Esophagus squamous epithelium (tissue), 5 donors: Measurements from ENCODE around the gene OPHN1. TPM values are rescaled to one million over a fixed set of nuclear protein-coding genes. Genes with fewer than 3 reads are reported as not detected.

Source experiments
- DNase-seq: peaks from one replicate; lab custom pipeline; 2025; lab: John Stamatoyannopoulos, UW
- H3K27ac ChIP-seq, 4 donors: fragments of 200-600 bp; sonication (generic); one replicate each; pipeline ENCODE4 v1.5.1; 2016 to 2019; ENCODE audit warnings: mild to moderate bottlenecking in 1 of 4
- H3K27me3 ChIP-seq, 4 donors: fragments of 200-600 bp; sonication (generic); 1 replicate in 3 of 4; 2 replicates in 1 of 4; pipeline versions ENCODE4 v1.5.1 to v1.6.0; 2017 to 2021; ENCODE audit warnings: antibody characterized with exemption in 1 of 4
- H3K36me3 ChIP-seq, 3 donors: fragments of 200-600 bp; sonication (generic); one replicate each; pipeline ENCODE4 v1.5.1; 2016 to 2019
- H3K4me1 ChIP-seq, 3 donors: fragments of 200-600 bp; sonication (generic); one replicate each; pipeline ENCODE4 v1.5.1; 2017 to 2019
- H3K4me3 ChIP-seq, 4 donors: fragments of 200-600 bp; sonication (generic); 1 replicate in 3 of 4; 2 replicates in 1 of 4; pipeline ENCODE4 v1.5.1; 2016 to 2019; ENCODE audit warnings: mild to moderate bottlenecking in 2 of 4, moderate library complexity in 1 of 4
- H3K9me3 ChIP-seq, 3 donors: fragments of 200-600 bp; sonication (generic); one replicate each; pipeline ENCODE4 v1.5.1; 2016 to 2019
- POLR2A ChIP-seq, 4 donors: fragments of 450-650 bp; IDR thresholded peaks; one replicate each; pipeline ENCODE4 v1.6.1; 2017; ENCODE audit warnings: antibody characterized with exemption in 4 of 4, mild to moderate bottlenecking in 4 of 4, moderate library complexity in 3 of 4
- WGBS, 2 donors: methylation state at CpG; one replicate each; pipeline ENCODE4 v1.1.5; 2018; 5-methylcytosine and 5-hydroxymethylcytosine counted together
- intact Hi-C: fragments of 100-400 bp; cut with DNase I; formaldehyde crosslinking; loops from one replicate; pipeline ENCODE4 v1.15.0; 2022
- total RNA-seq, 4 donors: library from RNA; depleted of rRNA; stranded (reverse); fragments of >200 nt; gene quantifications; one replicate each; pipeline ENCODE4 v1.1.0, GENCODE V29; 2016
- TF ChIP-seq, protein P1 (sequence below), 6 experiments: fragments of 450-650 bp in 4 of 6; fragments of 200-600 bp in 2 of 6; sonication (generic) in 2 of 6; IDR thresholded peaks; one replicate each; pipeline ENCODE4 v1.5.1; 2016 to 2019; ENCODE audit warnings: antibody characterized with exemption in 6 of 6, mild to moderate bottlenecking in 4 of 6, moderate library complexity in 4 of 6
- donor health status: DM: yes; HTN: yes; CAD: no.

OPHN1 gene, protein sequence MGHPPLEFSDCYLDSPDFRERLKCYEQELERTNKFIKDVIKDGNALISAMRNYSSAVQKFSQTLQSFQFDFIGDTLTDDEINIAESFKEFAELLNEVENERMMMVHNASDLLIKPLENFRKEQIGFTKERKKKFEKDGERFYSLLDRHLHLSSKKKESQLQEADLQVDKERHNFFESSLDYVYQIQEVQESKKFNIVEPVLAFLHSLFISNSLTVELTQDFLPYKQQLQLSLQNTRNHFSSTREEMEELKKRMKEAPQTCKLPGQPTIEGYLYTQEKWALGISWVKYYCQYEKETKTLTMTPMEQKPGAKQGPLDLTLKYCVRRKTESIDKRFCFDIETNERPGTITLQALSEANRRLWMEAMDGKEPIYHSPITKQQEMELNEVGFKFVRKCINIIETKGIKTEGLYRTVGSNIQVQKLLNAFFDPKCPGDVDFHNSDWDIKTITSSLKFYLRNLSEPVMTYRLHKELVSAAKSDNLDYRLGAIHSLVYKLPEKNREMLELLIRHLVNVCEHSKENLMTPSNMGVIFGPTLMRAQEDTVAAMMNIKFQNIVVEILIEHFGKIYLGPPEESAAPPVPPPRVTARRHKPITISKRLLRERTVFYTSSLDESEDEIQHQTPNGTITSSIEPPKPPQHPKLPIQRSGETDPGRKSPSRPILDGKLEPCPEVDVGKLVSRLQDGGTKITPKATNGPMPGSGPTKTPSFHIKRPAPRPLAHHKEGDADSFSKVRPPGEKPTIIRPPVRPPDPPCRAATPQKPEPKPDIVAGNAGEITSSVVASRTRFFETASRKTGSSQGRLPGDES
- 1 to 10 TPM; 2.6 to 6.5 (median 4.4) TPM for total RNA-seq

DNA sequence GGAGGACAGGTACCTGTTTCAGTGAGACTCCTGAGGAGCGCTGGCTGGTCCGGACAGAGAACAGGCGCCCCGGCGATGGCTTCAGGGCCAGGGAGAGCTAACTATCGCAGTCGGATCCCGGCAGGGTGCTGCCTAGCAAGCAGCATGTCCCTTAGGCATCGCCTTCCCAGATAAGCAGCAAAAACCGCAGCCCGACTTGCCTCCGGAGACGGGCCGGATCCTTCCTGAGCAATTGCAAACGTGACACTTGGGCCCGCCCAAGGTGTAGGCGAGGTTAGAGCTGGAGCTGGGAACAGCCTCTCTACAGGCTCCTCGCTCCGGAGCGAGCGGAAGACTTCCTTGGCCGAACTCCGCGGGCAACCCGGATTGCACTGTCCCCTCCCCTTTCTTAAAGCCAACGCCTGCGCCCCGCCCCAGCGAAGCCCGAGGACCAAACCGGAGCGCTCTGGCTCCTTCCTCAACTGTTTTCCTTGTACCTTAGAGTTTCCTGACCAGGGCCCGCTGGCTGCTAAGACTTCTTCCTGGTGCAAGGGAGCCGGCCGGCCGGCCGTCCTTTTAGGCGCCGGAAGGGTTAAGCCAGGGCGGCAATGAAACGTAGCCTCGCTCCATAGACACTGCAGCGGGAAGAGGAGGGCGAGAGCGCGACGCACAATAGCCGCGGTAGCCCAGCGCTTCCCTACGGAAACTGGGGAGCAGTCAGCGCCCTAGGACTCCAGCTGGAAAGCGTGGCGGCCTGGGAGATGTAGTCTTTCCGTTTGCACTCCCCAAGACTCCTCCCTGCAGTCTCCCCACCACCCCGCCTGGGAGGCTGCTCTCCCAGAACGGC is at the start of gene OPHN1:
OPHN1 (minus strand) TSS at position 341 of the 826 bp plus-strand sequence. CDS start 475 bp downstream, outside the sequence.
- Histone ChIP-seq H3K36me3 (peaks cover 0 to 9% (median 0%) of the 10 kb centered on the region in 3 donors), H3K4me3 (peak within 1 kb of the TSS; percentile 42 to 68 (median 58)), H3K27me3 (no peaks in the 10 kb centered on the region), H3K4me1 (peaks cover 0 to 17% (median 5%) of the 10 kb centered on the region in 3 donors), H3K27ac (peak within 1 kb of the TSS; percentile 76 to 91 (median 87)), H3K9me3 (no peaks in the 10 kb centered on the region)
- 36% methylated on average over 20 of the region's 57 CpGs; no CpG with 5 or more reads in 1 of the 2 donors for WGBS, 2 donors
- TF ChIP-seq, protein P1, sequence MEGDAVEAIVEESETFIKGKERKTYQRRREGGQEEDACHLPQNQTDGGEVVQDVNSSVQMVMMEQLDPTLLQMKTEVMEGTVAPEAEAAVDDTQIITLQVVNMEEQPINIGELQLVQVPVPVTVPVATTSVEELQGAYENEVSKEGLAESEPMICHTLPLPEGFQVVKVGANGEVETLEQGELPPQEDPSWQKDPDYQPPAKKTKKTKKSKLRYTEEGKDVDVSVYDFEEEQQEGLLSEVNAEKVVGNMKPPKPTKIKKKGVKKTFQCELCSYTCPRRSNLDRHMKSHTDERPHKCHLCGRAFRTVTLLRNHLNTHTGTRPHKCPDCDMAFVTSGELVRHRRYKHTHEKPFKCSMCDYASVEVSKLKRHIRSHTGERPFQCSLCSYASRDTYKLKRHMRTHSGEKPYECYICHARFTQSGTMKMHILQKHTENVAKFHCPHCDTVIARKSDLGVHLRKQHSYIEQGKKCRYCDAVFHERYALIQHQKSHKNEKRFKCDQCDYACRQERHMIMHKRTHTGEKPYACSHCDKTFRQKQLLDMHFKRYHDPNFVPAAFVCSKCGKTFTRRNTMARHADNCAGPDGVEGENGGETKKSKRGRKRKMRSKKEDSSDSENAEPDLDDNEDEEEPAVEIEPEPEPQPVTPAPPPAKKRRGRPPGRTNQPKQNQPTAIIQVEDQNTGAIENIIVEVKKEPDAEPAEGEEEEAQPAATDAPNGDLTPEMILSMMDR (IDR thresholded peaks at IDR 0.05): no peak
- TF ChIP-seq POLR2A (IDR thresholded peaks at IDR 0.05): peak in 1 of 4 donors; percentile 53
- intact Hi-C loops: no loop called here
- no peak for DNase-seq

GRCh38 chrX:68480969-68481368 is 47.7 kb upstream of the OPHN1 start:
- Histone ChIP-seq H3K4me3 (no peak overlapping the region), H3K4me1 (no peaks in the 10 kb centered on the region), H3K27me3 (peaks cover 0 to 3% (median 0%) of the 10 kb centered on the region in 4 donors), H3K9me3 (no peaks in the 10 kb centered on the region), H3K36me3 (no peaks in the 10 kb centered on the region), H3K27ac (no peak overlapping the region)
- 77 to 86% methylated on average over 1 of the region's 1 CpG for WGBS, 2 donors
- TF ChIP-seq, protein P1 (IDR thresholded peaks at IDR 0.05): no peak
- TF ChIP-seq POLR2A (IDR thresholded peaks at IDR 0.05): no peak
- intact Hi-C loops: no loop called here
- no peak for DNase-seq

- DNase-seq: no peak
- TF ChIP-seq, protein P1 (IDR thresholded peaks at IDR 0.05): no peak
- TF ChIP-seq POLR2A (IDR thresholded peaks at IDR 0.05): no peak
- Histone ChIP-seq H3K36me3 (no peaks in the 10 kb centered on the region), H3K4me1 (no peaks in the 10 kb centered on the region), H3K9me3 (no peaks in the 10 kb centered on the region), H3K4me3 (no peak overlapping the region), H3K27me3 (no peaks in the 10 kb centered on the region), H3K27ac (no peak overlapping the region)
- intact Hi-C loops: no loop called here
- 73 to 87% methylated on average over 3 to 4 of the region's 4 CpGs for WGBS, 2 donors
Observed at GRCh38 chrX:68464796-68465195, 31.5 kb upstream of the OPHN1 start.

GRCh38 chrX:68463880-68464279 is 30.6 kb upstream of the OPHN1 start:
- Histone ChIP-seq H3K36me3 (no peaks in the 10 kb centered on the region), H3K4me3 (no peak overlapping the region), H3K27me3 (no peaks in the 10 kb centered on the region), H3K9me3 (no peaks in the 10 kb centered on the region), H3K27ac (no peak overlapping the region), H3K4me1 (no peaks in the 10 kb centered on the region)
- WGBS, 2 donors: no CpG with 5 or more reads among the region's 1 CpG
- DNase-seq: no peak
- TF ChIP-seq, protein P1 (IDR thresholded peaks at IDR 0.05): no peak
- no peak for TF ChIP-seq POLR2A (IDR thresholded peaks at IDR 0.05)
- intact Hi-C loops: no loop called here
